ENCODE data around the gene SLC25A11.
"Not testable (repeated sequence)": the region's sequence is repeated elsewhere in the genome, so short reads cannot be mapped to it uniquely, and the experiment has no call there.

The SLC25A11 gene

DNA sequence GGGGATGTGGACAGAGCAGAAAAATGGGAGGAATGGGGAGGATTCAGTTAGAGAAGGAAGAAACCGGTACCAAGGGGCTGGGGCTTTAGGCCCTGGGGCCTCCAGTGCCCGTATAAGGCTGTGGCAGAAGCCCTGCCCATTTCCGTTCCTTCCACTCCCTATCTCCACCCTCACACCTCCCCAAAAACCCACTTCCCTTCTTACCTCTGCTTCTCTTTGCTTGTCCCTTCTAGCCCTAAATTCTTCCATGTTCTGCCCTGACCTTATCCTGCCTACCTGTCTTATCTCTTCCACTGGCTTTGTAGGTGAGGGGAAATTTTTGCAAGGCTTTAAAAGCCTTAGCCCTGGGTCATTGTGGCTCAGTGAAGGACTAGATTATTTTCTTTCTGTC, 4.3 kb upstream of the SLC25A11 start:
- peak; percentile 19 for DNase-seq

DNA sequence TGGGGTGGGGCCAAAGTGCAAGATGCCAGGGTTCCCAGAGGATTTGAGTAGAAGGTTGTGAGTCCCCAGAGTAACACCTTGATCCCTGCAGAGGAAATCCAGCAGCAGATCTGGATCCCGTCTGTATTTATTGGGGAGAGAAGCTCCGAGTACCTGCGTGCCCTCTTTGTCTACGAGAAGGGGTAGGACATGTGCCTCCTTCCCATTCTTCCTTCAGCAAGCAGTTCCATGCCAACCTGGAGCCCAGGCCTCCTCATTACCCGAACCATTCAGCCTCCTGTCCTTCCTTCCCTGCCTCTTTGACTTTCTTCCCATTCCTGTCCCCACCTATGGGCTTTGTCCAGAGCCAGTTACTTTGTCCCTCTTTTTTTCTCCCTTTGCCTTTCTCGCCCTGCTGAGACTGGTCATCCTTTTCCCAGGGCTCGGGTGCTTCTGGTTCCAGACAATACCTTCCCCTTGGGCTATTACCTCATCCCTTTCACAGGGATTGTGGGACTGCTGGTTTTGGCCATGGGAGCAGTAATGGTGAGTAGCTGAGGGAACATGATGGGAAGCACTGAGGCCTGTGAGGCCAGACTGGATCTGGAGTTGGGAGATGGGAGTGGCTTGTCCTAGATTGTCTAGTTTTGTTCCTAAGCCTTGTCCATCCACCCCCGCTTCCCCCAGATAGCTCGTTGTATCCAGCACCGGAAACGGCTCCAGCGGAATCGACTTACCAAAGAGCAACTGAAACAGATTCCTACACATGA, 3.1 kb upstream of the SLC25A11 start:
- no peak for DNase-seq

DNA sequence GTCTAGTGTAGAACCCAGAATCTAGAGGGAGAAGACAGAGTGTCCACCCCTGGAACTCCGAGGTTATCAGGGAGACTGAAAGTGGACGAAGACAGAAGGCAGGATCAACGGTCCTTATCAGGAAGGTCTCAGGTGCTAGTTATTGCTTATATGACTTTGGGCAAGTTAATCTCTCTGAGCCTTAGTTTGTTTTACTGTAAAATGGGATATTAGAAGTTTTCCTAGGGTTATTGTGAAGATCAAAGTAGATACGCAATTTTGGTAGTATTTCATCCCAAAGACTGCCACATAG, 1.4 kb upstream of the SLC25A11 start:
- DNase-seq, result no peak

DNA sequence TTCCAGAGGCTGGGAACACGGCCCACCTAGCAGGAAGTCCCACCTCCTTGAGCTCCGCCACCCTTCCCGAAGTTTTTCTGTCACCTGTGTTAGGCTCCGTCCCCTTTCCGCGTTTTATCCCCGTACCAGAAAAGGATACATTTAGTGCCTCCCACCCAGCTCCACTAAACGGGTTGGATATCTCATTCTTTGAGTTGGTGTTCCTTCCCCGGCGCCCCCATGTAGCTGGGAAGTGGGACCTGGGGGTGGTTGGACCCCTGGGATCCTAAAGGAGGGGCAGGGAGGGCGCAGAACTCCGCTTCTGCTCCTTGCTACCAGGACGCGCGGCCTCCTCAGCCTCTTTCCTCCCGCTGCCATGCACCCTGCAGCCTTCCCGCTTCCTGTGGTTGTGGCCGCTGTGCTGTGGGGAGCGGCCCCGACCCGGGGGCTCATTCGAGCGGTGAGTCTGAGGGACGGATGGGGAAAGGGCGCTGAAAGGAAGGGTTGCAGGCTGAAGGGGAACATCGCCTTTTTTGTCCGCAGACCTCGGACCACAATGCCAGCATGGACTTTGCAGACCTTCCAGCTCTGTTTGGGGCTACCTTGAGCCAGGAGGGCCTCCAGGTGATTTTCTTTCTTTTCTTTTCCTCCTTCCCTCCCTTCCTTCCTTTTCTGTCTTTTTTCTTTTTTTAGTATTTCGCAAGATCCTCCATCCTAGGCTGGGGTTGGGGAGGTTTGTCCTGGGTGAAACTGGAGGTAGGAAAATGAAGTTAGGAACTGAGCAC, 891 bp upstream of the SLC25A11 start:
- peak; percentile 1 for DNase-seq

DNA sequence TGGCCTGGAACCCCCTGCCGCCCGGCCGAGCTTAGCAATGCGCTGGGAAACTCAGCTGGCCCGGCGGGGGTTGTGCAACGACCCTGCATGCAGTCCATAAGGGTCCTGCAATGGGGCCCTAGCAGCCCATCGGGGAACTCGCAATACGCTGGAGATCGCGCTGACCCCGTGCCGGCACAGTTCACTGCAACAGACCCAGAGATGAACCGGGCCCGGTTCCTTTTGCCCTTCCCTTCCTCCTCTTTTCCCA, 375 bp downstream of the SLC25A11 start:
- no peak for DNase-seq

DNA sequence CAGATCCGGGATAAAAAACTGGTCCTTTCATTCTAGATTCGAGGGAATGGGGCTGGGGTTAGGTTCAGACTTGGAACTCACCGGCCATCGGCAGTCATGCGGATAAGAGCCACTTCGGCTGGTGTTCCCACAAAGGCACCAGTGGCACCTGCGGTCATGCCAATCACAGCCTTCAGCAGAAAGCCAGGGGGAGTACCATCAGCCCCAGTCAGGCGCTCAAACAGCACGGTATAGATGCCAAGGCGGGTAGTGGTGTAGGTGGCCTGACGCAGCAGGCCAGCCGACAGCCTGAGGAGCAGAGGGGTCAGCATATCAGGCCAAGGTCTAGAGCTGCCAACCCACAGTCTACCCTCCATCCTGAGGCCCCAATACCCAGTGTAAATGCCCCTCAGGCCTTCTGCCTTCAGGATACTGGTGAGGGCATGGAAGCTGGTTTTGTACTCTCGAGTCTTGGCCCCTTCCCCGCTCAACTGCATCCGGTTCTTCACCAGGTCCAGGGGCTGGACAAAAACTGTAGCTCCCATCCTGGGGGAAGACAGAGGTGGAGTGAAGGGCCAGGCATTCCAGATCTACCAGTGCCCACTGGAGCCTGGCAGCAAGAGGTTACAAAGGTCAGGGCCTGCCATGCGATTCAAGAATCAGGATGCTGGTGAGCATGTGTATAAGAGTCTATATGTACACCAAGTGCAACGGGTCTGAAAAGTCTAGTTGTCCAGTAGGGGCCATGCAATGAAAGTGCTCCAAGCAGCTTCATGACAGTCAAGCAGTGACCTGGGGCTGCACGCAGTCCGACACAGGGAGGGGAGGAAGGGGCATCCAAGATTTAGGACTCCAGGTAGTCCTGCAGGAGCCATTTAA, 929 bp downstream of the SLC25A11 start:
- no peak for DNase-seq

DNA sequence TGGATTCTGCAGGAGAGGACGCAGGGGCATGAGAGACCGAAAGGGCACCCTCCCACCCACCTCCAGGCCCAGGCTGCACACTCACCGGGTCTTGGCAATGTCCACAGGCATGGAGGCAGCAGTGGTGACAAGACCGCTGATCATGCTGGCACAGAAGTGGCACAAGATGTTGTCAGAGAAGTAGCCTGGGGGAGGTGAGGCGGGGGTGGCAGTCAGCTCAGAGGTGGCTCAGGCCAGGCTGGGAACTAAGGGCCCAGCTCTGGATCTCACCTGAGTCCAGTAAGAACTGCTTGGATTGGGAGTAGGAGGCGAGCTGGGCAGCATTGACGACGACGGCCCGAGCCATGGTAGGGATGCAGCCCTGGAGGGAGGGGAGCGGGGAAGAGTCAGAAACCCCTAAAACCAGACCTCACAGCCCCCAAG, 1.8 kb downstream of the SLC25A11 start:
- DNase-seq, result no peak

DNA sequence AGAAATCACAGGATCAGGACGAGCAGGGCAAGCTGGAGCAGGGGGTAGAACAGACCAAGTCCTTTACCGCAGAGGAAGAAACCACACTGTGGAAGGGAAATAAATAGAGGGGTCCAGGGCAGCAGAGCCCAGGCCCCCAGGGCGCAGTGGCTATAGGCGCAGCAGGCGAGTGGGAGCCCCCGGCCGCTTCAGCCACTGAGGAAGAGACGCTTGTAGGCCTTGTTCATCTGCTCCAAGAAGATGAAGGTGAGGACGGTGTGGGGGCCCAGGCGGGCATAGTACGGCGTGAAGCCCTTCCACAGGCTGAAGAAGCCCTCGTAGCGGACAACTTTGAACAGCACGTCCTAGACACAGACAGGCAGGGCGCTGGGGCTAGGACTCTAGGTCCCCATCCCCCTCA, 2.3 kb downstream of the SLC25A11 start:
- DNase-seq, result no peak

DNA sequence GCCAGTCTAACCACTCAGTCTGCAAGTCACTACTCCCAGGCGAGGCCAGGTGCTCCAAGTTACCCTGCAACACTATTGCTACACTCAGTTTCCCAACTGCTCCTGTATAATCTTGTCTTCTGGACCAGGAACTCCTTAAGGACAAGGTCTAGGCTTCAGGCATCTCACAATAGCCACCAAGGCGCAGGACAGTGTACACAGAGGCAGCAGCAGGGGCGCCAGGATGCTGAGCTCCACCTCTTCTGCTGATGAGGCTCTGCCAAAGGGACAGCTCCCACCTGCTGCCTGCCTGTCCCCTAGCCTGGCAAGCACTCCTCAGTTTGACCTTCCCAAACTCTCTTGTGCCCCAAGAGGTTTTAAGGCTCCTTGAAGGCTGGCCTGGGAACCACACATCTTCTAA, 3.4 kb downstream of the SLC25A11 start:
- no peak for DNase-seq

DNA sequence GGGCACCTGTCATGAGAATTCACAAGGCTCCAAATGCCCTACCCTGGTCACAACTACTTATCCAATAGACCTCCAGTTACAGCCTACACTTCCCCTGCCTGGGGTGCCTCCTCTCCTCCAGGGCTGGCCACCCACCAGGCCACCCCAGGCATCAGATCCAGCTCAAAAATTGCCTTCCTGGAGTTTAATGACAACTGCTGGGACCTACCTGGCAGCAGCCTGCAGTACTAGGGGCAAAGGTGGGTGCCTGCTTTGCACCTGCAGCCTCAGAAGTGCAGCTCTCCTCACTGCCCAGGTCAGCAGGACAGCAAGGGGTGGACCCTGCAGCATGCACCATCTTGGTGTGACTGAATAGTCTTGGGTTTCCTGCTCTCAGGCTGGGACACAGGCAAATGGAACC, 4.2 kb downstream of the SLC25A11 start:
- DNase-seq, result no peak

DNA sequence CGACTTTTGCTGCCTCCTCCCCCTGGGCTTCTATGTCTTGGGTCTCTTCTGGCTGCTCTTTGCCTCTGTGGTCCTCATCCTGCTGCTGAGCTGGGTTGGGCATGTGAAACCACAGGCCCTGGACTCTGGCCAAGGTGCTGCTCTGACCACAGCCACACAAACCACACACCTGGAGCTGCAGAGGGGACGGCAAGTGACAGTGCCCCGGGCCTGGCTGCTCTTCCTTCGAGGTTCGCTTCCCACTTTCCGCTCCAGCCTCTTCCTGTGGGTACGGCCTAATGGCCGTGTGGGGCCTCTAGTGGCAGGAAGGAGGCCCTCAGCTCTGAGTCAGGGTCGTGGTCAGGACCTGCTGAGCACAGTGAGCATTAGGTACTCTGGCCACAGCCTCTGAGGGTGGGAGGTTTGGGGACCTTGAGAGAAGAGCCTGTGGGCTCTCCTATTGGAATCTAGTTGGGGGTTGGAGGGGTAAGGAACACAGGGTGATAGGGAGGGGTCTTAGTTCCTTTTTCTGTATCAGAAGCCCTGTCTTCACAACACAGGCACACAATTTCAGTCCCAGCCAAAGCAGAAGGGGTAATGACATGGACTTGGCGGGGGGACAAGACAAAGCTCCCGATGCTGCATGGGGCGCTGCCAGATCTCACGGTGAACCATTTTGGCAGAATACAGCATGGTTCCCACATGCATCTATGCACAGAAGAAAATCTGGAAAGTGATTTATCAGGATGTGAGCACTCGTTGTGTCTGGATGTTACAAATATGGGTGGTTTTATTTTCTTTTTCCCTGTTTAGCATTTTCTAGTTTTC, 5.5 kb downstream of the SLC25A11 start:
- DNase-seq, result peak; percentile 57

DNA sequence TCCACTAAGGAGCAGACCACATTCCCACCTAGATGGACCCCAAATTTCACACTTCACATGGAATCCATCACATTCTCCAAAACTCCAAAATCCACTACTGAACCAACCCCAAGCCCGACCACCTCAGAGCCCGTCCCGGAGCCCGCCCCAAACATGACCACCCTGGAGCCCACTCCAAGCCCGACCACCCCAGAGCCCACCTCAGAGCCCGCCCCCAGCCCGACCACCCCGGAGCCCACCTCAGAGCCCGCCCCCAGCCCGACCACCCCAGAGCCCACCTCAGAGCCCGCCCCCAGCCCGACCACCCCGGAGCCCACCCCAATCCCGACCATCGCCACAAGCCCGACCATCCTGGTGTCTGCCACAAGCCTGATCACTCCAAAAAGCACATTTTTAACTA, 6.2 kb downstream of the SLC25A11 start:
- no peak for DNase-seq

DNA sequence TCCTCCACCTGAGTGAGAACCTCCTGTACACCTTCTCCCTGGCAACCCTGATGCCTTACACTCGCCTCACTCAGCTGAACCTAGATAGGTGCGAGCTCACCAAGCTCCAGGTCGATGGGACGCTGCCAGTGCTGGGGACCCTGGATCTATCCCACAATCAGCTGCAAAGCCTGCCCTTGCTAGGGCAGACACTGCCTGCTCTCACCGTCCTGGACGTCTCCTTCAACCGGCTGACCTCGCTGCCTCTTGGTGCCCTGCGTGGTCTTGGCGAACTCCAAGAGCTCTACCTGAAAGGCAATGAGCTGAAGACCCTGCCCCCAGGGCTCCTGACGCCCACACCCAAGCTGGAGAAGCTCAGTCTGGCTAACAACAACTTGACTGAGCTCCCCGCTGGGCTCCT, 7.1 kb downstream of the SLC25A11 start:
- no peak for DNase-seq

DNA sequence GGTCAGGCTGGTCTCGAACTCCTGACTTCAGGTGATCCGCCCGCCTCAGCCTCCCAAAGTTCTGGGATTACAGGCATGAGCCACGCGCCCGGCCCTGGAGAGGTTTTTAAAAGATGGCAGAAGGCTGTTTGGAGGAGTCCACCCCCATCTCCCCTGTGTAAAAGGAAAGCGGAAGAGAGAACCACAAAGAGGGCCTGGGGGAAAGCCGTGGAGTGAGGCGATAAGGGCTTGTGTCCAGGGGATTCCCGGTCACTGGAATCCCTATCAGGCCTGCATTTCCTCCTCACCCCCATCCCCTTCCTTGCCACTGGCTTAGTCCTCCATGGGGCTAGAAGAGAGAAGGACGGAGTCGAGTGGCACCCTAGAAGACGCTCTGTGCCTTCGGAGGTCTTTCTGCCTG, 7.9 kb downstream of the SLC25A11 start, which contains the start of gene GP1BA:
Gene GP1BA, plus strand, starts transcription at position 315 of the 400 bp plus-strand sequence. CDS start 328 bp downstream, outside the sequence.
- DNase-seq, result no peak

DNA sequence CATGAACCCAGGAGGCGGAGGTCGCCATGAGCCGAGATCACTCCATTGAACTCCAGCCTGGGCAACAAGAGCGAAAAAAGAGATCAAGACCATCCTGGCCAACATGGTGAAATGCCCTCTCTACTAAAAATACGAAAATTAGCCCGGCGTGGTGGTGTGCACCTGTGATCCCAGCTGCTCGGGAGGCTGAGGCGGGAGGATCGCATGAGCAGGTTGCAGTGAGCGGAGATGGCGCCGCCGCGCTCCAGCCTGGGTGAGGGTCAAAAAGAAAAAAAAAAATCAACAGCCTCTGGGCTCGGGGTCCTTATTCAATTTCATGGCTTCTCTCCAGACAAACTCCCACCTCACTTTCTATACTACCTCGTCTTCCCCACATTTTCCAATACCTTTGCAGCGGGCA, 11.0 kb downstream of the SLC25A11 start:
- no peak for DNase-seq

DNA sequence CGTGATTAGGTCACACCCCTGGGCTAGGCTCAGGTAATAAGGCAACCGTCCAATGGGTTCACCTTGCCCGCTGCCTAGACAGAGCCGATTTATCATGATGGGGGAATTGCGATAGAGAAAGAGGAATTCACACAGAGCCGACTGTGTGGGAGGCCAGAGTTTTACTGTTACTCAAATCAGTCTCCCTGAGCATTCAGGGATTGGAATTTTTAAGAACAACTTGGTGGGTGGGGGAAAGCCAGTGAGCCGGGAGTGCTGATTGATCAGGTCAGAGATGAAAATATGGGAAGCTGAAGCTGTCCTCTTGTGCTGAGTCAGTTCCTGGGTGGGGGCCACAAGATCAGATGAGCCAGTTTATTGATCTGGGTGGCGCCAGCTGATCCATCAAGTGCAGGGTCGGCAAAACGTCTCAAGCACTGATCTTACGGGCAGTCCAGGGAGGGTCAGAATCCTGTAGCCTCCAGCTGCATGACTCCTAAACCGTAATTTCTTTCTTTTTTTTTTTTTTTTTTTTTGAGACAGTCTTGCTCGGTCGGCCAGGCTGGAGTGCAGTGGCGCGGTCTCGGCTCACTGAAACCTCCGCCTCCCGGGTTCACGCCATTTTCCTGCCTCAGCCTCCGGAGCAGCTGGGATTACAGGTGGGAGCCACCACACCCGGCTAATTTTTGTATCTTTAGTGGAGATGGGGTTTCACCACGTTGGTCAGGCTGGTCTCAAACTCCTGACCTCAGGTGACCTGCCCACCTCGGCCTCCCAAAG, 13.1 kb downstream of the SLC25A11 start:
- not testable (repeated sequence) for DNase-seq

DNA sequence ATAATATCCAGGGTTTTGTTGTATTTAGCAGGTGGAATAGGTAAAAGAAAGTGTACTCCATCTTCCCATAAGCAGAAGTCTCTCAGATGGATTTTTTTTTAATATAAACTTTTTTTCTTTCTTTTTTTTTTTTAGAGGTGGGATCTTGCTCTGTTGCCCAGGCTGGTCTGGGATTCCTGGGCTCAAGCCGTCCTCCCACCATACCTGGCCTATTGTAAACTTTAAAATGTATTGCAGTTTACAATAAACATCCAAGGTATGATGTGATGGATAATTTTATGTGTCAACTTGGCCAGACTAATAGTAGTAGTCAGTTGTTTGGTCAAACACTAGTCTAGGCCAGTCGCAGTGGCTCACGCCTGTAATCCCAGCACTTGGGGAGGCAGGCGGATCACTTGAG, 18.5 kb downstream of the SLC25A11 start:
- no peak for DNase-seq

DNA sequence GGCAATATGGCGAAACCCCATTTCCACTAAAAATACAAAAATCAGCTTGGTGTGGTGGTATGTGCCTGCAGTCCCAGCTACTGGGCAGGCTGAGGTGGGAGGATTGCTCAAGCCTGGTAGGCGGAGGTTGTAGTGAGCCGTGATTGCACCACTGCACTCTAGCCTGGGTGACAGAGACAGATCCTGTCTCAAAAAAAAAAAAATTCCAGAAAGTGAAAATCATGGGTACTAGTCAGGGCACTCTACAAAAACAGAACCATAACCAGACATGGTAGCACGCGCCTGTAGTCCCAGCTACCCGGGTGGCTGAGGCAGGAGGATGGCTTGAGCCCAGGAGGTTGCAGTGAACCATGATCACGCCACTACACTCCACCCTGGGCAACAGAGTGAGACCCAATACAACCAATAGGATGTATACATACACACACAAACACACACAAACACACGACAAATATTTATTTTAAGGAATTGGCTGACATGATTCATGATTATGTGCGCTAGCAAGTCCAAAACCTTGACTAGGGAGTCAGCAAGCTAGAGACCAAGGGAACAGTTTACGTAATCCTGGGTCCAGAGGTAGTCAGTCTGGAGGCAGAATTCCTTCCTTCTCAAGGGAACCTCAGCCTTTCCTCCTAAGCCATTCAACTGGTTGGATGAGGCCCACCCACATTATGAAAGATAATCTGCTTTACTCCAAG, 19.3 kb downstream of the SLC25A11 start:
- DNase-seq, result peak; percentile 3

DNA sequence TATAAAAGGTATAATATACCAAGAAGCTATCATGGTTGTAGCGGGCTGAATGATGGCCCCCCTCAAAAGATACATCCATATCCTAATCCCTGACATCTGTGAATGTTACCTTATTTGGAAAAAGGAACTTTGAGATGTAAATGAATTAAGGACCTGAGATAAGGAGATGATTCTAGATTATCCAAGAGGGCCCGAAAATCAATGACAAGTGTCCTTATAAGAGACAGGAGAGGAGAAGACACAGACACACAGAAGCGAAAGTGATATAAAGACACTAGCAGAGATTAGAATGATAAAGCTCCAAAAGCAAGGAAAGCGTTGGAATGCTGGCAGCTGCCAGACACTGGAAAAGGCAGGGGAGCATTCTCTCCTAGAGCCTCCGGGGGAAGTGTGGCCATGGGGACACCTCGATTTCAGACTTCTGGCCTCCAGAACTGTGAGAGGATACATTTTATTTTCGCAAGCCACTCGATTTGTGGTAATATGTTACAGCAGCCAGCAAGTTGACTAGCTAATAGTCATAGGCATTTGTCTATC, 20.3 kb downstream of the SLC25A11 start:
- DNase-seq, result no peak

DNA sequence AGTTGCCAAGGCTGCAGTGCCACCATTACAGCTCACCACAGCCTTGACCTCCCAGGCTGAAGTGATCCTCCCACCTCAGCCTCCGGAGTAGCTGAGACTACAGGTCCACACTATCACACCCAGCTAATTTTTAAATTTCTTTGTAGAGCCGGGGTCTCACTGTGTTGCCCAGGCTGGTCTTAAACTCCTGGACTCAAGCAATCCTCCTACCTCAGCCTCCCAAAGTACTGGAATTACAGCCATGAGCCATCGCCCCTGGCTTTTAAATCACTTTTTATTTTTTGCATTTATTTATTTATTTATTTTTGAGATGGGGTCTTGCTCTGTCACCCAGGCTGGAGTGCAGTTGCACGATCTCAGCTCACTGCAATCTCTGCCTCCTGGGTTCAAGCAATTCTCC, 25.3 kb downstream of the SLC25A11 start:
- not testable (repeated sequence) for DNase-seq

DNA sequence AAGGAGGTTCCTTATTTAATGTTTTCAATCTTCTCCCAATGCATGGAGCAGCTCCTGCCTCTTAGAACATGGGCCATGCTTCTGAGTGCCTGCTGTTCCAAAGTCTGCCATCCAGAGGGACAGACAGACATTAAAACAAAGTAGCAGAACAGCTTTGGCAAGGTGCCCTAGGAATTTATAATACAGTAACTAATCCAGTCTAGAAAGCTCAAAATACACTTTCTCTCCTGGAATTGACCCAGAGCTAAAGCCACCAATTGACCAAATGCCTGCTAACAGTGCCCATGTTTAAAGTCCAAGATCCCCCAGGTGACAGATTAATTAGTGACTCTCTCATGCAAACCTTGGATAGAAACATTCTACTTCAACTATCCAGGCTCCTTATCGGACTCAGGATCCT, 25.9 kb downstream of the SLC25A11 start:
- no peak for DNase-seq

All from GF-D8 (cell line).